Endothelial cell of umbilical vein (primary cell): ENCODE results near the gene TDRD10. TPM values are rescaled to one million over a fixed set of nuclear protein-coding genes. Genes with fewer than 3 reads are reported as not detected.

ENCODE experiments used
- BruUV-seq: library from RNA; stranded (reverse); fragments of 400-500 nt; replicated peaks from 2 replicates; lab custom pipeline; 2021; lab: Mats Ljungman, UMichigan
- CTCF ChIA-PET: fragments of 300-600, 350-600 bp; sonication (Branson Sonifier 250); formaldehyde crosslinking; loops from one replicate; lab custom pipeline; 2021; ENCODE audit warnings: antibody characterized with exemption, inconsistent platforms; lab: Charles Lee
- POLR2A ChIA-PET: fragments of 300-600, 350-600 bp; sonication (Branson Sonifier 250); formaldehyde crosslinking; loops from one replicate; lab custom pipeline; 2021; ENCODE audit warnings: antibody characterized with exemption, inconsistent platforms; lab: Charles Lee
- DNase-seq: peaks from one replicate; pipeline ENCODE4 v3.0.0-alpha.2; 2011; ENCODE audit warnings: low read depth, low spot score
- FAIRE-seq: peaks from 2 replicates; lab custom pipeline; 2011; peaks lifted over from hg19 to GRCh38; lab: Jason Lieb, UNC
- H2AFZ ChIP-seq: 2 replicates; pipeline ENCODE4 v1.6.0; 2012; ENCODE audit warnings: low read depth, low read length, control low read depth, inconsistent platforms
- H3K27ac ChIP-seq: 2 replicates; pipeline ENCODE4 v1.5.1; 2011; ENCODE audit warnings: low read depth, mild to moderate bottlenecking, control low read depth, low read length, moderate library complexity; ENCODE audit not compliant: insufficient read depth
- H3K27me3 ChIP-seq, 2 experiments: 2 replicates each; pipeline versions ENCODE4 v1.6.0 to v1.6.1; 2011; ENCODE audit warnings: low read length in 2 of 2, mixed read lengths in 1 of 2; ENCODE audit not compliant: control insufficient read depth in 2 of 2, insufficient read depth in 2 of 2
- H3K36me3 ChIP-seq, 2 experiments: 2 replicates in 1 of 2; 3 replicates in 1 of 2; pipeline ENCODE4 v1.5.1; 2011; ENCODE audit warnings: low read length in 2 of 2, mild to moderate bottlenecking in 1 of 2, moderate library complexity in 1 of 2; ENCODE audit not compliant: control insufficient read depth in 2 of 2, insufficient read depth in 2 of 2; ENCODE audit errors: extremely low read depth in 1 of 2
- H3K4me1 ChIP-seq: 3 replicates; pipeline ENCODE4 v1.5.1; 2011; ENCODE audit warnings: mild to moderate bottlenecking, low read length; ENCODE audit not compliant: control insufficient read depth, insufficient read depth; ENCODE audit errors: extremely low read depth
- H3K4me2 ChIP-seq: 2 replicates; pipeline ENCODE4 v1.6.1; 2011; ENCODE audit warnings: low read length, control low read depth, mixed read lengths; ENCODE audit not compliant: insufficient read depth
- H3K4me3 ChIP-seq, 3 experiments: fragments of 200-600 bp in 1 of 3; sonication (generic), shearing (Covaris generic) in 1 of 3; replicated peaks in 1 of 3; 2 replicates each; pipeline ENCODE4 v1.5.1; 2011 to 2016; ENCODE audit warnings: control low read depth in 3 of 3, low read length in 3 of 3, mild to moderate bottlenecking in 2 of 3, inconsistent platforms in 1 of 3, low read depth in 1 of 3, moderate library complexity in 1 of 3; ENCODE audit not compliant: insufficient read depth in 1 of 3
- H3K79me2 ChIP-seq: 2 replicates; pipeline ENCODE4 v1.6.0; 2012; ENCODE audit warnings: low read length, inconsistent platforms; ENCODE audit not compliant: control insufficient read depth, insufficient read depth
- H3K9ac ChIP-seq: replicated peaks from 2 replicates; pipeline ENCODE3; 2011; ENCODE audit warnings: low read length, control low read depth; ENCODE audit not compliant: insufficient read depth; ENCODE audit errors: extremely low read depth
- H3K9me1 ChIP-seq: replicated peaks from 3 replicates; pipeline ENCODE4 v1.6.0; 2011; ENCODE audit warnings: mild to moderate bottlenecking, low read length; ENCODE audit not compliant: control insufficient read depth, insufficient read depth; ENCODE audit errors: extremely low read depth
- H3K9me3 ChIP-seq: replicated peaks from 2 replicates; pipeline ENCODE4 v1.5.1; 2012; ENCODE audit warnings: low read length, inconsistent platforms; ENCODE audit not compliant: control insufficient read depth, insufficient read depth
- H4K20me1 ChIP-seq: replicated peaks from 2 replicates; pipeline ENCODE3; 2011; ENCODE audit warnings: mild to moderate bottlenecking, low read length; ENCODE audit not compliant: control insufficient read depth, insufficient read depth; ENCODE audit errors: extremely low read depth
- CTCF ChIP-seq, 2 donors: IDR thresholded peaks; 1 replicate in 1 of 2; 2 replicates in 1 of 2; pipeline ENCODE4 v1.5.1; 2011; ENCODE audit warnings: low read length in 2 of 2, mild to moderate bottlenecking in 2 of 2, moderate library complexity in 2 of 2, control low read depth in 1 of 2, inconsistent platforms in 1 of 2, low read depth in 1 of 2; ENCODE audit not compliant: insufficient read depth in 1 of 2; ENCODE audit errors: extremely low read depth in 1 of 2
- EZH2 ChIP-seq: IDR thresholded peaks from 2 replicates; pipeline ENCODE4 v1.6.1; 2012; ENCODE audit warnings: borderline replicate concordance, low read depth, mild to moderate bottlenecking, moderate library complexity, low read length, inconsistent platforms; ENCODE audit not compliant: severe bottlenecking
- FOS ChIP-seq: IDR thresholded peaks from 2 replicates; pipeline ENCODE4 v1.6.1; 2011; ENCODE audit warnings: mild to moderate bottlenecking, low read length, moderate library complexity, borderline replicate concordance; ENCODE audit not compliant: insufficient read depth
- GATA2 ChIP-seq: IDR thresholded peaks from 2 replicates; pipeline ENCODE4 v1.7.0; 2011; ENCODE audit warnings: low read depth, mild to moderate bottlenecking, moderate library complexity, mixed read lengths, low read length; ENCODE audit not compliant: insufficient read length, insufficient read depth
- JUN ChIP-seq: IDR thresholded peaks from 2 replicates; pipeline ENCODE4 v1.6.1; 2011; ENCODE audit warnings: borderline replicate concordance, low read depth; ENCODE audit not compliant: insufficient read length, insufficient read depth
- MYC ChIP-seq: IDR thresholded peaks from one replicate; pipeline ENCODE4 v1.6.1; 2011; ENCODE audit warnings: mild to moderate bottlenecking, low read depth, low read length
- POLR2A ChIP-seq: IDR thresholded peaks from 2 replicates; pipeline ENCODE4 v1.6.1; 2012; ENCODE audit warnings: low read depth, mild to moderate bottlenecking, control low read depth, low read length
- POLR2AphosphoS5 ChIP-seq: IDR thresholded peaks from 2 replicates; pipeline ENCODE4 v1.6.1; 2012; ENCODE audit warnings: low read depth, mild to moderate bottlenecking, control low read depth, low read length, moderate library complexity; ENCODE audit not compliant: insufficient read depth
- dilution Hi-C: fragments of 300-500 bp; cut with MboI; formaldehyde crosslinking; loops from one replicate; pipeline ENCODE4 v1.15.0; 2019; ENCODE audit warnings: low sequenced_read_pairs; ENCODE audit not compliant: extremely low pct_ligation_motif_present
- intact Hi-C: fragments of 100-400 bp; cut with micrococcal nuclease; formaldehyde crosslinking; loops from one replicate; pipeline ENCODE4 v1.10.0; 2022
- polyA plus RNA-seq, 4 experiments: library from polyadenylated mRNA; depleted of rRNA in 3 of 4; stranded (reverse) in 3 of 4; unstranded in 1 of 4; fragments of >200 nt; gene quantifications; 2 replicates each; pipeline versions ENCODE4 v1.2.1 to v1.2.3, GENCODE V29; 2011 to 2012; ENCODE audit warnings: missing spikeins in 1 of 4
- total RNA-seq: library from RNA; stranded (reverse); gene quantifications from 2 replicates; pipeline ENCODE4 v1.2.3, GENCODE V29; 2021
- TF ChIP-seq, protein P1 (sequence below): IDR thresholded peaks from 2 replicates; pipeline ENCODE4 v1.6.1; 2011; ENCODE audit not compliant: insufficient read depth, insufficient read length

Gene TDRD10
- total and polyA plus RNA-seq, 2 donors (not counting 3 experiments of a cell fraction or from before 2014, with no cell fraction given): 6.1 to 9.1 TPM

GRCh38 chr1:154489695-154490274 is 12.2 kb upstream of the TDRD10 start:
- TF ChIP-seq MYC: no peak
- ChIA-PET POLR2A (interaction anchor here (0.7 kb wide), 1 partner anchor 70 kb away, joined by 4 read pairs; no protein-coding TSS in a partner anchor), CTCF (interaction anchor here (1.1 to 5.2 kb wide), 4 partner anchors 9 to 155 kb away, joined by 3 to 50 read pairs (median 12); no protein-coding TSS in a partner anchor)
- Histone ChIP-seq H3K9me1 (no peaks in the 10 kb centered on the region), H4K20me1 (no peaks in the 10 kb centered on the region), H2AFZ (no peak overlapping the region), H3K4me1 (peaks cover 82% of the 10 kb centered on the region), H3K9ac (no peak overlapping the region), H3K79me2 (peaks cover 39% of the 10 kb centered on the region), H3K4me2 (peak overlapping the region; percentile 59), H3K27ac (peak overlapping the region; percentile 35), H3K9me3 (no peaks in the 10 kb centered on the region), H3K36me3 (peaks cover 6 to 21% of the 10 kb centered on the region in 2 experiments), H3K27me3 (no peaks in the 10 kb centered on the region), H3K4me3 (no peak overlapping the region)
- intact Hi-C loops (loop anchor here (10.0 kb wide), 2 partner anchors 245 to 485 kb away; partner anchors contain the start of genes CKS1B and SHC1), dilution Hi-C loops (no loop called here)
- no TSS peak for BruUV-seq
- DNase-seq (peak; percentile 41), FAIRE-seq (no peak)

GRCh38 chr1:154490317-154490716 is 11.7 kb upstream of the TDRD10 start:
- ChIA-PET CTCF (interaction anchor here (0.5 to 5.2 kb wide), 6 partner anchors 10 to 156 kb away, joined by 3 to 50 read pairs (median 6); no protein-coding TSS in a partner anchor), POLR2A (interaction anchor here (0.7 kb wide), 1 partner anchor 69 kb away, joined by 4 read pairs; no protein-coding TSS in a partner anchor)
- no peak overlapping the region for H2AFZ ChIP-seq
- peaks cover 41% of the 10 kb centered on the region for H3K79me2 ChIP-seq
- peak overlapping the region; percentile 35 for H3K27ac ChIP-seq
- peaks cover 83% of the 10 kb centered on the region for H3K4me1 ChIP-seq
- peaks cover 6 to 21% of the 10 kb centered on the region in 2 experiments for H3K36me3 ChIP-seq
- H3K9ac ChIP-seq: no peak overlapping the region
- peak overlapping the region; percentile 59 for H3K4me2 ChIP-seq
- DNase-seq (peak; percentile 49), FAIRE-seq (no peak)
- no peaks in the 10 kb centered on the region for H3K9me1 ChIP-seq
- H3K9me3 ChIP-seq: no peaks in the 10 kb centered on the region
- TF ChIP-seq GATA2: peak; percentile 74
- no peak for TF ChIP-seq CTCF (IDR thresholded peaks at IDR 0.05; ENCODE audit: extremely low read depth in 1 of 2, insufficient read depth in 1 of 2, low read depth in 1 of 2, low read length in 2 of 2)
- peak; percentile 43 for TF ChIP-seq POLR2AphosphoS5
- TF ChIP-seq FOS: no peak
- TF ChIP-seq, protein P1, sequence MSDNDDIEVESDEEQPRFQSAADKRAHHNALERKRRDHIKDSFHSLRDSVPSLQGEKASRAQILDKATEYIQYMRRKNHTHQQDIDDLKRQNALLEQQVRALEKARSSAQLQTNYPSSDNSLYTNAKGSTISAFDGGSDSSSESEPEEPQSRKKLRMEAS: no peak
- TF ChIP-seq JUN: no peak
- TF ChIP-seq POLR2A: no peak
- TF ChIP-seq MYC: no peak
- no peak for TF ChIP-seq EZH2
- intact Hi-C loops: loop anchor here (10.0 kb wide), 1 partner anchor 244 kb away; no protein-coding TSS in a partner anchor
- no peak overlapping the region for H3K4me3 ChIP-seq
- dilution Hi-C loops: no loop called here
- no peaks in the 10 kb centered on the region for H3K27me3 ChIP-seq
- no TSS peak for BruUV-seq
- H4K20me1 ChIP-seq: no peaks in the 10 kb centered on the region
